K562 (cell line): ENCODE results near the gene KLHDC10. TPM values are rescaled to one million over a fixed set of nuclear protein-coding genes. Genes with fewer than 3 reads are reported as not detected.

Experiments used
- ATAC-seq: fragments of 200-7000 bp; cut with Tn5 transposase; 3 replicates; pipeline ENCODE4 v1.9.1; 2020; ENCODE audit warnings: moderate library complexity
- BruUV-seq: library from RNA; stranded (reverse); fragments of 400-500 nt; replicated peaks from 2 replicates; lab custom pipeline; 2021; lab: Mats Ljungman, UMichigan
- CTCF ChIA-PET: fragments of 300-600 bp; formaldehyde crosslinking; extraction: SDS; loops from one replicate; lab custom pipeline; 2021; ENCODE audit warnings: low intra/inter-chr PET ratio; lab: Yijun Ruan, JAX
- POLR2A ChIA-PET: fragments of 300-600, 350-650 bp; sonication (Branson Sonifier 250); formaldehyde crosslinking; extraction: SDS; loops from one replicate; lab custom pipeline; 2021; ENCODE audit warnings: antibody characterized with exemption, inconsistent platforms; lab: Yijun Ruan, JAX
- DNase-seq, 4 experiments: peaks; one replicate each; pipeline versions ENCODE4 v3.0.0 to v3.0.0-alpha.2; 2011 to 2018; ENCODE audit warnings: low spot score in 3 of 4, mixed read lengths in 3 of 4; ENCODE audit errors: extremely low read depth in 1 of 4
- FAIRE-seq: peaks from 2 replicates; lab custom pipeline; 2011; peaks lifted over from hg19 to GRCh38; lab: Jason Lieb, UNC
- H2AFZ ChIP-seq: 2 replicates; pipeline ENCODE4 v1.6.0; 2011; ENCODE audit warnings: low read depth, low read length, control low read depth, inconsistent platforms
- H3K27ac ChIP-seq: fragments of 200-600 bp; 3 replicates; pipeline ENCODE4 v1.8.0; 2011; ENCODE audit warnings: low read depth, mild to moderate bottlenecking, control low read depth, inconsistent platforms, low read length, moderate library complexity, mixed read lengths; ENCODE audit errors: extremely low read depth
- H3K27me3 ChIP-seq, 2 experiments: fragments of 300-600 bp in 1 of 2; 2 replicates in 1 of 2; 3 replicates in 1 of 2; pipeline versions ENCODE4 v1.6.0 to v1.8.0; 2011; ENCODE audit warnings: inconsistent platforms in 2 of 2, low read length in 2 of 2, mild to moderate bottlenecking in 1 of 2, mixed read lengths in 1 of 2, moderate library complexity in 1 of 2; ENCODE audit not compliant: control insufficient read depth in 2 of 2, insufficient read depth in 2 of 2
- H3K36me3 ChIP-seq: fragments of 300-600 bp; 3 replicates; pipeline ENCODE4 v1.8.0; 2011; ENCODE audit warnings: mild to moderate bottlenecking, low read length, inconsistent platforms; ENCODE audit not compliant: control insufficient read depth, insufficient read depth
- H3K4me1 ChIP-seq, 2 experiments: fragments of 200-600 bp in 1 of 2; replicated peaks in 1 of 2; 2 replicates in 1 of 2; 3 replicates in 1 of 2; pipeline versions ENCODE4 v1.5.1 to v1.8.0; 2011; ENCODE audit warnings: inconsistent platforms in 2 of 2, low read length in 2 of 2, mild to moderate bottlenecking in 1 of 2, mixed read lengths in 1 of 2, moderate library complexity in 1 of 2; ENCODE audit not compliant: control insufficient read depth in 2 of 2, insufficient read depth in 2 of 2
- H3K4me2 ChIP-seq: 2 replicates; pipeline ENCODE4 v1.6.1; 2011; ENCODE audit warnings: low read length, control low read depth, inconsistent platforms, mixed read lengths; ENCODE audit not compliant: insufficient read depth
- H3K4me3 ChIP-seq: fragments of 200-600 bp; sonication (generic), shearing (Covaris generic); 2 replicates; pipeline ENCODE4 v1.5.1; 2016; ENCODE audit warnings: control low read depth, inconsistent platforms
- H3K79me2 ChIP-seq: fragments of 200-600 bp; 3 replicates; pipeline ENCODE4 v1.8.0; 2011; ENCODE audit warnings: low read length, inconsistent platforms; ENCODE audit not compliant: control insufficient read depth, insufficient read depth
- H3K9ac ChIP-seq, 2 experiments: 2 replicates each; pipeline versions ENCODE4 v1.6.0 to v1.6.1; 2011; ENCODE audit warnings: low read depth in 2 of 2, low read length in 2 of 2, control low read depth in 1 of 2, inconsistent platforms in 1 of 2, mild to moderate bottlenecking in 1 of 2, mixed read lengths in 1 of 2; ENCODE audit not compliant: insufficient read depth in 1 of 2
- H3K9me1 ChIP-seq: one replicate; pipeline ENCODE4 v1.6.0; 2011; ENCODE audit warnings: inconsistent platforms, mild to moderate bottlenecking, low read length, moderate library complexity; ENCODE audit not compliant: control insufficient read depth, insufficient read depth
- H3K9me3 ChIP-seq: replicated peaks from 2 replicates; pipeline ENCODE4 v1.5.1; 2011; ENCODE audit warnings: low read depth, low read length, inconsistent platforms; ENCODE audit not compliant: control insufficient read depth, insufficient read depth
- H4K20me1 ChIP-seq: replicated peaks from 2 replicates; pipeline ENCODE4 v1.6.1; 2011; ENCODE audit warnings: low read length, inconsistent platforms, mixed read lengths; ENCODE audit not compliant: control insufficient read depth, insufficient read depth
- C11orf30 ChIP-seq: fragments of 450-650 bp; IDR thresholded peaks from 2 replicates; pipeline ENCODE4 v1.6.1; 2016; ENCODE audit warnings: low read depth, mild to moderate bottlenecking
- CTCF ChIP-seq, 3 experiments: IDR thresholded peaks in 2 of 3; conservative IDR thresholded peaks in 1 of 3; 2 replicates each; pipeline ENCODE4 v1.5.1; 2011 to 2012; ENCODE audit warnings: low read length in 3 of 3, mild to moderate bottlenecking in 3 of 3, control low read depth in 2 of 3, improper control_type of control experiment in 1 of 3, inconsistent platforms in 1 of 3, low read depth in 1 of 3, mixed read lengths in 1 of 3, moderate library complexity in 1 of 3; ENCODE audit not compliant: insufficient read depth in 2 of 3
- E2F5 ChIP-seq: sonication (generic); formaldehyde crosslinking; IDR thresholded peaks from 2 replicates; pipeline ENCODE4 v1.8.0; 2022; ENCODE audit warnings: mild to moderate bottlenecking, missing genetic modification reagents
- HNRNPK ChIP-seq: fragments of 200-400 bp; formaldehyde crosslinking; IDR thresholded peaks from one replicate; pipeline ENCODE4 v1.6.1; 2018; ENCODE audit warnings: mild to moderate bottlenecking, low read depth, low read length; ENCODE audit not compliant: poor library complexity, severe bottlenecking
- PCBP2 ChIP-seq: fragments of 200-400 bp; formaldehyde crosslinking; IDR thresholded peaks from 2 replicates; pipeline ENCODE4 v1.6.1; 2018; ENCODE audit warnings: low read length, low read depth, mild to moderate bottlenecking, moderate library complexity; ENCODE audit not compliant: poor library complexity, severe bottlenecking
- RAD21 ChIP-seq, 2 experiments: fragments of 250-450 bp in 1 of 2; fragments of 450-650 bp in 1 of 2; sonication (Bioruptor Pico) in 1 of 2; formaldehyde crosslinking in 1 of 2; IDR thresholded peaks in 1 of 2; conservative IDR thresholded peaks in 1 of 2; 2 replicates each; pipeline versions ENCODE4 v1.4.0 to v1.8.0; 2020 to 2022; ENCODE audit warnings: mild to moderate bottlenecking in 2 of 2, moderate library complexity in 1 of 2
- SIRT6 ChIP-seq: IDR thresholded peaks from one replicate; pipeline ENCODE4 v1.6.1; 2012; ENCODE audit warnings: low read depth, mild to moderate bottlenecking, control low read depth, inconsistent platforms, low read length, moderate library complexity
- WGBS: fragments of 100-300 bp; shearing (Covaris generic); methylation state at CpG from one replicate; pipeline ENCODE4 v1.1.6; 2016; ENCODE audit warnings: low coverage, mixed read lengths; ENCODE audit not compliant: insufficient coverage; ENCODE audit errors: missing lambda C conversion rate; 5-methylcytosine and 5-hydroxymethylcytosine counted together
- in situ Hi-C: fragments of 300-500 bp; cut with MboI; formaldehyde crosslinking; loops from 4 replicates; pipeline ENCODE4 v1.15.0; 2018; ENCODE audit warnings: inconsistent platforms, mixed read lengths
- intact Hi-C: fragments of 100-400 bp; cut with micrococcal nuclease; formaldehyde crosslinking; loops from 2 replicates; pipeline ENCODE4 v1.14.2; 2022
- polyA plus RNA-seq, 8 experiments: library from polyadenylated mRNA; depleted of rRNA in 4 of 8; stranded (reverse) in 5 of 8; unstranded in 3 of 8; fragments of >200 nt; fragmentation: Nextera tagmentation in 2 of 8; fragmentation: Illumina TruSeq in 1 of 8; extraction: Ambion mirVana in 2 of 8; extraction: Trizol in 1 of 8; gene quantifications; 2 replicates each; pipeline versions ENCODE4 v1.2.1 to v1.2.3, GENCODE V29; 2011 to 2014; ENCODE audit warnings: inconsistent platforms in 1 of 8, missing spikeins in 1 of 8
- total RNA-seq, 7 experiments: library from RNA; depleted of rRNA in 6 of 7; stranded (reverse); fragments of >200 nt in 6 of 7; fragmentation: Illumina TruSeq in 2 of 7; extraction: Trizol in 2 of 7; gene quantifications; 2 replicates each; pipeline versions ENCODE4 v1.2.1 to v1.2.3, GENCODE V29; 2011 to 2021; ENCODE audit warnings: low replicate concordance in 1 of 7

Gene KLHDC10
- total and polyA plus RNA-seq, 9 of the 15 experiments (the other 6 are each of a cell fraction or from before 2014, with no cell fraction given) = 9.8 to 80.5 (median 31.4) TPM

- Histone ChIP-seq H3K9me1 (no peaks in the 10 kb centered on the region), H4K20me1 (no peaks in the 10 kb centered on the region), H3K4me2 (no peak overlapping the region), H3K27me3 (no peaks in the 10 kb centered on the region), H3K9ac (no peak overlapping the region), H3K9me3 (no peaks in the 10 kb centered on the region), H3K79me2 (no peaks in the 10 kb centered on the region), H3K27ac (no peak overlapping the region), H3K36me3 (peaks cover 69% of the 10 kb centered on the region), H2AFZ (no peak overlapping the region)
- FAIRE-seq = no peak
- no peak for DNase-seq
- WGBS = 86% methylated on average over 1 of the region's 1 CpG
- ATAC-seq = no peak
- intact Hi-C loops = no loop called here
- no TSS peak for BruUV-seq
- CTCF ChIA-PET = no interaction called here
- TF ChIP-seq HNRNPK (peak; percentile 49), PCBP2 (peak; percentile 70), SIRT6 (no peak)
- TF ChIP-seq, all 486 proteins: peak for 2
- no peak overlapping the region for H3K4me3 ChIP-seq
- no peaks in the 10 kb centered on the region for H3K4me1 ChIP-seq
- POLR2A ChIA-PET = interaction anchor here (0.6 to 1.4 kb wide), 4 partner anchors 11 to 725 kb away, joined by 3 to 5 read pairs (median 4); no protein-coding TSS in a partner anchor
- in situ Hi-C loops = no loop called here
Measured at GRCh38 chr7:130032698-130033097, 37.6 kb upstream of the KLHDC10 start.

GRCh38 chr7:130037703-130038102 lies 32.6 kb upstream of the KLHDC10 start:
- H3K27ac ChIP-seq = no peak overlapping the region
- ChIA-PET CTCF (interaction anchor here (1.0 to 2.0 kb wide), 3 partner anchors 684 to 794 kb away, joined by 4 to 9 read pairs (median 5); no protein-coding TSS in a partner anchor), POLR2A (interaction anchor here (1.1 kb wide), 1 partner anchor 11 kb away, joined by 3 read pairs; no protein-coding TSS in a partner anchor)
- no peak overlapping the region for H2AFZ ChIP-seq
- H3K9me3 ChIP-seq = no peaks in the 10 kb centered on the region
- H3K36me3 ChIP-seq = peaks cover 86% of the 10 kb centered on the region
- no peaks in the 10 kb centered on the region for H4K20me1 ChIP-seq
- H3K4me1 ChIP-seq = no peaks in the 10 kb centered on the region
- in situ Hi-C loops = no loop called here
- no peaks in the 10 kb centered on the region for H3K9me1 ChIP-seq
- FAIRE-seq (no peak), DNase-seq (no peak), ATAC-seq (peak; percentile 43; the same call in 2 of the 3 replicates)
- H3K9ac ChIP-seq = no peak overlapping the region
- TF ChIP-seq E2F5 (CRISPR knock-in tag) = no peak
- TF ChIP-seq C11orf30 = 0 out of 2 replicates have a peak, but pooled peaks have one; percentile 4
- TF ChIP-seq CTCF (IDR thresholded peaks at IDR 0.05 in 2 of 3, conservative IDR thresholded peaks at IDR 0.05 in 1 of 3; ENCODE audit: insufficient read depth in 2 of 3, low read depth in 1 of 3, low read length in 3 of 3) = peak; percentile 16 to 57 (median 38); a peak in 4 of 6 replicates
- TF ChIP-seq RAD21 (CRISPR knock-in tag; conservative IDR thresholded peaks at IDR 0.05 in 1 of 2, IDR thresholded peaks at IDR 0.05 in 1 of 2) = peak; percentile 10 to 35; a peak in 2 of 4 replicates
- H3K4me2 ChIP-seq = no peak overlapping the region
- BruUV-seq = no TSS peak
- intact Hi-C loops = no loop called here
- no peaks in the 10 kb centered on the region for H3K79me2 ChIP-seq
- H3K27me3 ChIP-seq = no peaks in the 10 kb centered on the region
- H3K4me3 ChIP-seq = no peak overlapping the region
